ENCODE results near the gene PLCL1.

Gene PLCL1

DNA sequence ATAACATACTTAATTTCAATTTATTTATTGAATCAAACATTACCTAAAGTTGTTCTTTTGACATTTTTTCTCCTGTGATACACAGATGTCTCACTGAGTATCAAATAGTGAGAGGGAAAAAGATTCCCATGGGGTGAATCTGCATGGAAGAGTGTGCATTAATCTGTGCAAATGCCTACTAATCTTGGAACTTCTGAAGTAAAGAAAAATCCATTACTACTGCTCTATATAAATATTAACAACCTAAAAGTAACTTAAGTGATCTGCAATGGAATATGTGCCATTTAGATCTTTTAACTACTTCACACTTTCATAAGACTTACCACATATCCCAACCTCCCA, 125.5 kb downstream of the PLCL1 start:
- DNase-seq: no peak

DNA sequence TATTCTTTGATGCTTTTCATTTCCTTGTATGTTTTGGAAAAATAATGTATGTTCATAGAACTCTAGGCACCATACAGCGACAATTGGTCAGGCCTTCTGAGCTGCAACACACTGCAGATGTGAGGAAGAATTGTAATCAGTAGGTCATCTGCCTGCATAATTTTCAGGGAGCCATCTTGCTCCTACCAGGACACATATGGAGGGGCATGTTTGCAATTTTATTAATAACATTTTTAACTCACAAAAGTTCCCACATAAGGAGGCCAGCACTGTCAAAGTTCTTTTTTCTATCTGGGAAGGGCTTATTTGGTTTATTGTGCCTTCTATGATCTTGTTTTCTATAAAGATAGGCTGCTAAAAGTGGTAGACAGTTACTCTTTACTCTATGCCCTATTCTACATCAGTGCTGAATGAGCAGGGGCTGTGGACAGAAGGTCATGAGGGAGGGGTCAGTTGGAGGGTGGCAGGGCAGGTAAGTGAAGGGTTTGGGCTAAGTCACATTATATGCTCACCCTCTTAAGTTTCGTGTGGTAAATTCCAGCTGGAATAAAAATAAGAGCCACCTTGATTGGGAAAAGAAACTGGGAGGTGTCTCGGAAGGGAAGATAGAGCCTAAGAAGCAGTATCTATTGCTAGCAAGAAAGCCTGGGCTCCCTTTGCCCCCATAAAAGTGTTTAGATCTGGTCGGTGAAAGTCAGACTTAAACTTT, 126.3 kb downstream of the PLCL1 start:
- DNase-seq: no peak

- DNase-seq: no peak
Observed at GRCh38 chr2:197931661-197932312, 127.4 kb downstream of the PLCL1 start.

DNA sequence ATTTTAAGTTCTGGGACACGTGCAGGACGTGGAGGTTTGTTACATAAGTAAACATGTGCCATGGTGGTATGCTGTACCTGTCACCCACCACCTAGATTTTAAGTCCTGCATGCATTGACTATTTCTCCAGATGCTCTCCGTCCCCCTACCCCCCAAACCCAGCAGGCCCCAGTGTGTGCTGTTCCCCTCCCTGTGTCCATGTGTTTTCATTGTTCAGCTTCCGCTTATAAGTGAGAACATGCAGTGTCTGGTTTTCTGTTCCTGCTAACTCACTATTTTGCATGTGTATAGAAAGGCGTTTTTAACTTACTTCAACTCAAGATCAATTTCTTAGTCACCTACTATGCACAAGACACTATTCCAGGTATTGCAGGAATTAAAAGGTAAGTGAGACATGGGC, 128.0 kb downstream of the PLCL1 start:
- DNase-seq: no peak

DNA sequence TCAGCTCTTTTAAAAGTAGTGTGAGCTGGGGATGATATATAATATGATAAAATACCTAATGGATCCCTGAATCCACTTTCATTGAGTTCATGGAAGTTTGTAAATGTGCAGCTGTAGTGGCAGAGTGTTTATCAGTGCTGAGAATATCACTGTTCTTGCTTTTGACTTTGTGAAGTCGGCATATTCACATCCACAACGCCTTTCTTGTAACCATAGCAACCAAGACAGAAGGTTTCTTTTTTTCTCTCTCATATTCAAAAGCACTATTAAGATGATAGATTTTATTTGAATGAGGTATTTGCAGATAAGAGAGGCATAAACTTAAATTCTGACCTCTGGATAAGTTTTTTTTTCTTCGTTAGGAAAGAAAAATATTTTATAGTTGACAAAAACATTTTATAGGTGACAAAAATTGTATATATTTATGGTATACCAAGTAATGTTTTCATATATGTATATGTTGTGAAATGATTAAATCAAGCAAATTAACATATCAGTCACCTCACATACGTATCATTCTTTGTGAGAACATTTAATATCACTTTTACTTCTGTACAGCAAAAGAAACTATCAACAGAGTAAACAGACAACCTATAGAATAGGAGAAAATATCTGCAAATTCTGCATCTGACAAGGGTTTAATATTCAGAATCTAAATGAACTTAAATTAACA, 130.0 kb downstream of the PLCL1 start:
- peak; percentile 30 for DNase-seq

GRCh38 chr2:197934934-197935289, 130.5 kb downstream of the PLCL1 start:
- peak; percentile 34 for DNase-seq

GRCh38 chr2:197937814-197938213, 133.4 kb downstream of the PLCL1 start:
- no peak for DNase-seq

DNA sequence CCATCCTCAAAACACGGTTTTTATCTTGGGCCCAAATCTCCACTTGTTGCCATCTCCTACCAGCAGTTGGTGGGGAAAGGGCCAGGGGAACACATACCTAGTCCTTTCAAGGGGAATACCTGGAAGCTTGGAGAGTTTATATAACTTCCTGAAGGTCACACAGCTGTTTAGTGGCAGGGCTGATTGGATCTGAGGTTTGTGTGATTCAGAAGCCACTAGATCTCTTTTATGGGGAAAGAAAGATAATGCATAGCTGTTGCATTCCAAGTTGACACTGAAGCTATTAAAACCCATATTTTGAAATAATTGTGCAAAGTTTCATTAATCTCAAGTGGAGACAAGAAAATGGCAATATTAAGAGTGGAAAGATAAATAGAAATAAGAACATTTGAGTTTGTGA, 134.2 kb downstream of the PLCL1 start:
- no peak for DNase-seq

DNA sequence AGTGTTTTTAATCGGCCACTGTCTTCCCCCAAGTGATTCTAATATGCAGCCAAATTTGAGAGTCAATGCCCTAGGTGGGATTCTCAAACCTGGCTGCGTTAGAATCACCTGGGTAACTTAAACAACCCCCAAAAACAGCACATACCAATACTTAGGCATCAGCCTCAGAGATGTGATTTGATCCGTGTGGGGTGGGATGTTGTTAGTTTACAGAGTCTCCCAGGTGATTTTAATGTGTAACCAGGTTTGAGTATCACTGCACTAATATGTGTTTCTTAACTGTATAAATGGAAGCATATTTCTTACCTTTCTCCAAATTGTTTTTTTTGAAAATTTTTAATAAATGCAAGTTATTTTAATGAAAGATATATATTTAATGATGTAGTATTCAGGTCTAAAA, 135.4 kb downstream of the PLCL1 start:
- DNase-seq: no peak

DNA sequence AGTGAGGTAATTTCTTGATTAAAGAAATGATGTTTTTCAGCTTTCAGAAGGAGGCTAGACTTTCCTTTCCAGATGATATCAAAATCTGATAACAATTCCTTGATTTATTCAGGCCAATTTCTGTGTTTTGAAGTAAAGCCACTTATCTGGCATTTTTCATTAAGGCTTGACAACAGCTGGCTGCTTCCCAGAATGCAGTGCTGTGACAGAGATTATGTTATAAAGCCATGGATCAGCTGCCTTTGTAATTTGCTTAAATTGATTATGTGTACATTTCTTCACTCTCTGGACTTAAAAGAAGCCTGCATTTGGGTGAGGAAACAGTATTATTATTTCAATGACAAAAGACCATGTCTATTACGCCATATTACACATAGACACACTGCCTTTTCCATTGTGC, 136.0 kb downstream of the PLCL1 start:
- no peak for DNase-seq

DNA sequence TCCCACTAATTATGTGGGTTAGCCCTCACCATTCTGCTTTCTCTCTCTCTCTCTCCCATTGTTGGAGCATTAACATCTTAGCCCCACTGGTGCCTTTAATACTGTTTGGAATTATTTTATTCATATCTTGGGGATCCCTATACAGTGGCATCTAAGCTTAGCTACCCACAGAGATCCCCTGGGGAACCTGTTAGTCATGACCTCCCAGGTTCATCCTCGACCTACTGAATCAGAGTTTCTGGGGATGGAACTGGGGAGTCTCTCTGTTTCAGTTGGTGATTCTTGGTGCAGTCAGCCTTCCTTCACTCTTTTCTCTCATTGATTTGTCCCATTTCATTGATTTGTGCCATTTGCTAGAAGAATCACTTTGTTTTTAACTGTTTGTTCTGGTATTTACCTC, 137.3 kb downstream of the PLCL1 start:
- no peak for DNase-seq

- DNase-seq: no peak
Observed at GRCh38 chr2:197943731-197944130, 139.3 kb downstream of the PLCL1 start.

DNA sequence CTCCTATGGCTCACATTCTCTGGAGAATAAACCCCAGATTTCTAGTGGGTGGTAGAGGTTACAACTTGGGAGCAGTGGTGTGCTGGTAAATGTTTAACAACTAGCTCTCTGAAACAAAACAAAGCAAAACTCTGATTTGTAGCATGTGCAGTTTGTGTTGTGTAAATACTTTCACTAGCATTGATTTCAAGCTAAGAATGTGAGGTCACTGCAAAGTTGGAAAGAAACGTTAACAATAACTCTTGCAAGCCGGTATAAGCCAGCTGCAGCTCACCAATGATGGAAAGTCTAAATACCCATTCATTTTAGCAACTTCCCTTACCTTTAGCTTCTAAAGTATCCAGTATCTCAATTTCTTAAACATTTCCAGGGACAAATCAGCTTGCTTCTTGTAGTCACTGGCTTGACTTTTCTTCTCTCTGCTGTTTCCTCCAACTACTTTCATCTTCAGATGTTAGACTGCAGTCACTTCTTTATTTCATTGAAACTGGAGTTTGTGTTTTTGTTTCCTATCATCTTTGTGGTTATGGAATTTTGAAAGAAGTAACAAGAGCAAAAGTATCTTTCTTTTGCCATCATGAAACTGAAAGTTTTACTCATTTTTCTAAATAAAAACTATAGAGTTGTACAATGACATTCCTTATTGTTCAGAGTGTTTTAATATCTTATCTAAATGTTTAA, 140.2 kb downstream of the PLCL1 start:
- DNase-seq: no peak

DNA sequence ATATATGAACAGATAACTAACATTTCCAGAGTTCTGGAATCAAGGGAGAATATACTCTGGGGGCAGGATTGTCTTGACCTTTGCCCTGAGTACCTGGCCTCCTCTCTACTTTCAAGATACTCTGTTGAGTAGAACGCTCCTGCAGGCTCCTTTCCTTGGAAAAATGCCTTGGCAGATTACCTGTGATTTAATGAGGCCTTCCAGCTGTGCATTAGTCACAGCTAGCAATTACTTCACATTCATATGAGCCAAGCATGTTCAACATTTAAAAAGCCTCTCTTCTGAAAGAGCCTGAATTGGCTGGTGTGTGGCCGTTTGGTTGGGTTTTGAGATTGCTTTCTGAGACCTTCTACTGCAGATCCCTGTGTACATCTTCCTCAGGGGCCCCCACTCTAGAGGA, 142.2 kb downstream of the PLCL1 start:
- no peak for DNase-seq

DNA sequence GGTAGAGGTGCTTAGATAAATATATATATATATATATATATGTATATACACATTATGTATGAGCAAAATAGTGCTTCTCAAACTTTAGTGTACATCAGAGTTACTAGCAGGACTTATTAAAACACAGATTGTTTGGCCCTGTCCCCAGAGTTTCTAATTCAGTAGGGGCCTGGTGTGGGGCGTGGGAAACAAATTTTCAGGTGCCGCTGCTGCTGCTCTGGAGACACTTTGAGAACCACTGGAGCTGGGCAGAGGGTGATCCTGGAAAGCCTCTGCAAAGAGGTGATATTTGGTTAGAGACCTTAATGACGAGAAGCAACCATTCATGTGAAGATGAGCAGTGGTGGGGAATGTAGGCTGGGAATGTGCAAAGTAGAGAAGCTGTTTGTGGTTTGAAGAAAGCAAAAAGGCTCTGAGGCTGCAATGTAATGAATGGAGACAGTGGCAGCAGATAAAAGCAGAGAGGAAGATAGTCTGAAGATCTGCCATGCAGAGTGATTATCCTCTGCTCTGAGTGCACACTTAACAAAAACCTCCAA, 142.9 kb downstream of the PLCL1 start:
- no peak for DNase-seq

GRCh38 chr2:197949224-197949623, 144.8 kb downstream of the PLCL1 start:
- DNase-seq: no peak

DNA sequence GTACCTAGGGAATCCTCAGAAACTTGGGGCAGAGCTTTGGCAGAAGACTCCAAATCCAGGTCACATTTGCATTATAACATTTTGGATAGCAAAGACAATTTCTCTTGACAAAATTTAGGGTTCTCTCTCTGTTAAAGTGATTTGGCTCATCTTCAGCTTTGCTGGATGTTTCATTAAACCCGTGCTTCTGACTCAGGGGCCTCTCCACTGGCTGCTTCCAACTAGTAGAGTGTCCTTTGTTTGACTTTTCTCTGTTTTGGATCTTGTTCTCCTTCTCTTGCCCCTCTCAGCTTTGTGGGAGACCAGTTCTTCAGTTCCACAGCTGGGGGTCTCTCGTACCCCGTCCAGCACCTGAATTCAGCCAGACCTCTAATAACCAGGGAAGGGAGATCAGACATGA, 145.6 kb downstream of the PLCL1 start:
- no peak for DNase-seq

DNA sequence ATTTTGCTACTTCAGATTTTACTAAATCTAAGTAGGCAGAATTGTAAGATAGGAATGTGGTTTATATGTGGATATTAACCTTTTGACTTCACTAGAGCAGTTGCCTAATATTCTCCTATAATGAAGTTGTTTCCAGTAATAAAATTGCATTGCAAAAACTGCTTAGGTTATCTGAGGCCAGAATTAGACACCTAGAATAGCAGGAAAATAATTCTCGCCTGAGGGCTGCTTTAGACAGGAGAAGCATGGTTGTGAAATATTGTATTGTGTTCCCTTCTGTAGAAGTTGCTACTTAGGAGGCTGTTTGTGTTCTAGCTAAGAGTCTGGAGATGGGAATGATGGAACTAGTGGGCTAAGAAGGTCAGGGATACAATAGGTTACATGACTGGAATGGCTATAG, 146.3 kb downstream of the PLCL1 start:
- no peak for DNase-seq

- no peak for DNase-seq
Observed at GRCh38 chr2:197952540-197953202, 148.3 kb downstream of the PLCL1 start.

DNA sequence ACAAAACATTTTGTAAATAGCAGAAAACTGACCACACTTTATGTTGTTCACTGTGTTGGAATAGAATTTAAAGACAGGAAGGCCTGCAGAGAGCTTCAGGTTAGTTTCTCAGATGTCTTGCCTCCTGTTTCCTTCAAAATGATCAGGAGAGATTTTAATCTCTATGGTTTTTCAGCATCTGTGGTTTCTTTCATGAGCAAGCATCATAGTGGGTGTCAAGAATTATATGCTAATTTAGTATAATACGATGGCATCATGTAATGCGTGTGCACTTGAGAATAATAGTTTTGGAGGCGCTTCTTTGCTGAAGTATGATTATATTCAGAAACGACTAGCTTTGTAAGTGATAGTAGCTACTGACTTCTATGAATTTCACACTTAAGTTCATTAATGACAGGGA, 149.9 kb downstream of the PLCL1 start:
- DNase-seq: peak; percentile 21

- DNase-seq: no peak
Observed at GRCh38 chr2:197958592-197959150, 154.3 kb downstream of the PLCL1 start.

- no peak for DNase-seq
Observed at GRCh38 chr2:197959383-197959782, 155.0 kb downstream of the PLCL1 start.

- no peak for DNase-seq
Observed at GRCh38 chr2:197960786-197961185, 156.4 kb downstream of the PLCL1 start.

Data from CD4-positive, alpha-beta T cell treated with Interleukin-10 for 1 hour (primary cell).